ENCODE results near the gene ABCD1.

DNA sequence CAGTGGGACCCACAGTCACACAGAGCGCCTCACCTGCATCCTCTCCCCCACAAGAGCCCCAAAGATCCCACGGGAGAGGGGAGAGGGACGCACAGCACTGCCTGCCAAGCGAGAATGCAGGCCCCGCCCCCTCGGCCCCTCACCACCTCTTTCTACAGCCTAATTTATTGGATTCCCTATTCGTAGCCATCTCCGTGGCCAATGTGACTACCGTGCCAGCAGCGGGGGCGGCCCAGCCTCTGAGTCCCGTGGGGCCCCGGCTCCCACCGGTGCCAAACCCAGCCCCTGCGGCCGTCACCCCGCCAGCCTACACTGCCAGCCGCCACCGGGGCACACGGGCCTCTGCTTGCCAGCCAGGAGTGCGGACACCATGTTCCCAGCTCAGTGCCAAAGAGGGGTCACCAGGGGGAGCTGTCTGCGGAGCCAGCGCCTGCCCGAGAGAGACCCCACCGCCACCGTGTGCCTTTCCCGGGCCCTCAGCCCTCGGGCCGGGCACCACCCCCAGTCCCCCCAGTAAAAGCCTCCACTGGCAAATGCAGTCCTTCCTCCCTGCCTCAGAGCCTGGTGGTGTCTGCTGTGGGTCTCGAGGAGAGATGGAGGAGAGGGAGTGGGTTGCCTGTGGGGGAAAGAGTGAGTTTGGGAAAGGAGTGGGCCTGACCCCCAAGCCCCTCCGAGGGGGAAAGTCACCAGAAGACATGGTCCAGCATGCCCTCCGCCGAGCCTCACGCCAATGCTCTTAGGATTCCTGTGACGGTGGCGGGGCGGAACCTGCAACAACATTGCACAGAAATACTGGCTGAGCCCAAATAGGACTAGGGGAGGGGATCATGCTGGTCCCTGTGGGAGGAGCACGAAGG, 19.8 kb downstream of the ABCD1 start:
- TF ChIP-seq, protein P1, sequence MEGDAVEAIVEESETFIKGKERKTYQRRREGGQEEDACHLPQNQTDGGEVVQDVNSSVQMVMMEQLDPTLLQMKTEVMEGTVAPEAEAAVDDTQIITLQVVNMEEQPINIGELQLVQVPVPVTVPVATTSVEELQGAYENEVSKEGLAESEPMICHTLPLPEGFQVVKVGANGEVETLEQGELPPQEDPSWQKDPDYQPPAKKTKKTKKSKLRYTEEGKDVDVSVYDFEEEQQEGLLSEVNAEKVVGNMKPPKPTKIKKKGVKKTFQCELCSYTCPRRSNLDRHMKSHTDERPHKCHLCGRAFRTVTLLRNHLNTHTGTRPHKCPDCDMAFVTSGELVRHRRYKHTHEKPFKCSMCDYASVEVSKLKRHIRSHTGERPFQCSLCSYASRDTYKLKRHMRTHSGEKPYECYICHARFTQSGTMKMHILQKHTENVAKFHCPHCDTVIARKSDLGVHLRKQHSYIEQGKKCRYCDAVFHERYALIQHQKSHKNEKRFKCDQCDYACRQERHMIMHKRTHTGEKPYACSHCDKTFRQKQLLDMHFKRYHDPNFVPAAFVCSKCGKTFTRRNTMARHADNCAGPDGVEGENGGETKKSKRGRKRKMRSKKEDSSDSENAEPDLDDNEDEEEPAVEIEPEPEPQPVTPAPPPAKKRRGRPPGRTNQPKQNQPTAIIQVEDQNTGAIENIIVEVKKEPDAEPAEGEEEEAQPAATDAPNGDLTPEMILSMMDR (IDR thresholded peaks at IDR 0.05) = no peak
- no peak for TF ChIP-seq POLR2A (IDR thresholded peaks at IDR 0.05)
- TF ChIP-seq POLR2AphosphoS5 (IDR thresholded peaks at IDR 0.05) = no peak
